DOHH2 (cell line): ENCODE results near the gene WHRN.

ENCODE experiments used
- H3F3A ChIP-seq: fragments of 200-600 bp; sonication (generic), shearing (Covaris generic); 2 replicates; pipeline ENCODE4 v1.6.0; 2016; ENCODE audit warnings: antibody characterized with exemption, mild to moderate bottlenecking; ENCODE audit not compliant: control insufficient read depth, insufficient read depth
- H3K27ac ChIP-seq: fragments of 200-600 bp; sonication (generic); 2 replicates; pipeline ENCODE4 v1.5.1; 2014; ENCODE audit warnings: low read depth, mild to moderate bottlenecking, low read length, moderate library complexity
- H3K27me3 ChIP-seq: fragments of 200-600 bp; sonication (generic); 2 replicates; pipeline ENCODE4 v1.6.1; 2014; ENCODE audit warnings: mild to moderate bottlenecking, low read length, mixed read lengths; ENCODE audit not compliant: control insufficient read depth
- H3K36me3 ChIP-seq: fragments of 200-600 bp; sonication (generic); 2 replicates; pipeline ENCODE4 v1.6.1; 2014; ENCODE audit warnings: mild to moderate bottlenecking, low read length, moderate library complexity, mixed read lengths; ENCODE audit not compliant: control insufficient read depth
- H3K4me1 ChIP-seq: fragments of 200-600 bp; sonication (generic); 2 replicates; pipeline ENCODE4 v1.6.1; 2014; ENCODE audit warnings: mild to moderate bottlenecking, low read length, mixed read lengths; ENCODE audit not compliant: control insufficient read depth
- H3K4me2 ChIP-seq: fragments of 200-600 bp; sonication (generic); 2 replicates; pipeline ENCODE4 v1.6.0; 2014; ENCODE audit warnings: mild to moderate bottlenecking, low read length, moderate library complexity
- H3K4me3 ChIP-seq: fragments of 200-600 bp; sonication (generic); 2 replicates; pipeline ENCODE4 v1.5.1; 2014; ENCODE audit warnings: mild to moderate bottlenecking, low read length, mixed read lengths
- H3K79me2 ChIP-seq: fragments of 200-600 bp; sonication (generic); 2 replicates; pipeline ENCODE4 v1.6.1; 2014; ENCODE audit warnings: mild to moderate bottlenecking, low read length, mixed read lengths; ENCODE audit not compliant: control insufficient read depth
- H3K9me2 ChIP-seq: fragments of 200-600 bp; sonication (generic); replicated peaks from 2 replicates; pipeline ENCODE4 v1.6.1; 2014; ENCODE audit warnings: mild to moderate bottlenecking, low read length, mixed read lengths; ENCODE audit not compliant: control insufficient read depth
- H3K9me3 ChIP-seq: fragments of 200-600 bp; sonication (generic); 2 replicates; pipeline ENCODE4 v1.6.1; 2014; ENCODE audit warnings: antibody characterized with exemption, low read length, mixed read lengths; ENCODE audit not compliant: control insufficient read depth, insufficient read depth
- H4K20me1 ChIP-seq: fragments of 200-600 bp; sonication (generic); 2 replicates; pipeline ENCODE4 v1.6.0; 2014; ENCODE audit warnings: low read depth, mild to moderate bottlenecking, antibody characterized with exemption, low read length, moderate library complexity; ENCODE audit not compliant: control insufficient read depth, insufficient read depth
- CTCF ChIP-seq: fragments of 200-600 bp; sonication (generic); IDR thresholded peaks from one replicate; pipeline ENCODE4 v1.5.1; 2014; ENCODE audit warnings: antibody characterized with exemption, mild to moderate bottlenecking, low read depth, low read length; ENCODE audit not compliant: poor library complexity, severe bottlenecking
- EZH2phosphoT487 ChIP-seq: fragments of 200-600 bp; sonication (generic); IDR thresholded peaks from 2 replicates; pipeline ENCODE4 v1.6.1; 2017; ENCODE audit warnings: borderline replicate concordance, mild to moderate bottlenecking, antibody characterized with exemption, low read length, moderate library complexity, mixed read lengths

Gene WHRN

GRCh38 chr9:114401344-114401743 is 103.9 kb downstream of the WHRN start:
- no peaks in the 10 kb centered on the region for H3K27me3 ChIP-seq
- H3K9me2 ChIP-seq = no peaks in the 10 kb centered on the region
- TF ChIP-seq CTCF (no peak), EZH2phosphoT487 (no peak)

DNA sequence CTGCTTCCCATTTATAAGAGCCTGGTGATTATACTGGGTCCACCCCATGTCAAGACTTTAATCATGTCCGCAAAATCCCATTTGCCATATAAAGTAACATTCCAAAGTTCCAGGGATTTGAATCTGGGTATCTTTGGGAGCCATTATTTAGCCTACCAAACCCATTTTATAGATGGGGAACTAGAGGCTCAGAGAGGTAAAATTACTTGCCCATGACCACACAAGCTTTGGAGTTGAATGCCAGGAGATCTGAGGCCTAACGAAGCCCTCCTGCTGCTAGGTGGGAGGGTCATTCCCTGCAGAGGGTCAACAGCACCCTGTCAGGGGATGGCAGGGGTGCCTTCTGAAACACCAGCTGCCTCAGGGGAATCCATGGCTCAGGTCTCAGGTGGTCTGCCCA is 104.5 kb downstream of the WHRN start:
- no peaks in the 10 kb centered on the region for H4K20me1 ChIP-seq
- H3K27ac ChIP-seq = no peak overlapping the region
- H3K79me2 ChIP-seq = peaks cover 18% of the 10 kb centered on the region
- no peaks in the 10 kb centered on the region for H3K27me3 ChIP-seq
- H3F3A ChIP-seq = no peaks in the 10 kb centered on the region; the same call in 1 of the 2 replicates
- no peak overlapping the region for H3K4me2 ChIP-seq
- no peaks in the 10 kb centered on the region for H3K9me3 ChIP-seq
- H3K4me1 ChIP-seq = peaks cover 26% of the 10 kb centered on the region
- TF ChIP-seq EZH2phosphoT487 = no peak
- TF ChIP-seq CTCF = no peak
- H3K9me2 ChIP-seq = no peaks in the 10 kb centered on the region
- peaks cover 9% of the 10 kb centered on the region for H3K36me3 ChIP-seq
- H3K4me3 ChIP-seq = no peak overlapping the region

More at GRCh38 chr9:114401344-114401743, 103.9 kb downstream of the WHRN start:
- Histone ChIP-seq H3K4me1 (peaks cover 22% of the 10 kb centered on the region), H4K20me1 (no peaks in the 10 kb centered on the region), H3K79me2 (peaks cover 12% of the 10 kb centered on the region), H3K4me2 (no peak overlapping the region), H3K36me3 (peaks cover 3% of the 10 kb centered on the region), H3K4me3 (no peak overlapping the region), H3K27ac (no peak overlapping the region), H3K9me3 (no peaks in the 10 kb centered on the region), H3F3A (no peaks in the 10 kb centered on the region; the same call in 1 of the 2 replicates)

GRCh38 chr9:114400219-114400618 is 105.1 kb downstream of the WHRN start:
- Histone ChIP-seq H4K20me1 (no peaks in the 10 kb centered on the region), H3K79me2 (peaks cover 24% of the 10 kb centered on the region), H3K4me1 (peaks cover 26% of the 10 kb centered on the region), H3K27ac (no peak overlapping the region), H3K4me3 (no peak overlapping the region), H3K9me2 (no peaks in the 10 kb centered on the region), H3K36me3 (peaks cover 13% of the 10 kb centered on the region), H3K27me3 (no peaks in the 10 kb centered on the region), H3K9me3 (no peaks in the 10 kb centered on the region), H3K4me2 (no peak overlapping the region), H3F3A (no peaks in the 10 kb centered on the region; the same call in 1 of the 2 replicates)
- TF ChIP-seq CTCF (no peak), EZH2phosphoT487 (no peak)

DNA sequence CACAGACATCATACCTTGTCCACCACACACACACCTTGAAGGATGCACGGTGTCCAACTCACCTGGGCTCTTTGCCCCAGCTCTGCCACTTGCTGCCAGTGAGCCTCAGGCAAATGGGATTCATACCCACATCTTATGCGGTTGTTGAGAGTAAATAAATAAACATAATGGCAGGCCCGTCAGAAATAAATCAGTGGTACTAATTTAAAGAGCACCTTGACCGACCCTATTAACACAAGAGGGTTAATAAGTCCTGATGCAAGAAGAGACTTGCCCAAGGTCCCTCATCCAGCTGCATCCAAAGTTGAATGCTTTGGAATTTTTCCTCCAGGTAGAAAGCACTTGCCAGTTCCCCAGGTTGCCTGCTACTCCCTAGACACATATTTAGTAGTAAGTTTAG is 105.9 kb downstream of the WHRN start:
- Histone ChIP-seq H3K9me2 (no peaks in the 10 kb centered on the region), H4K20me1 (no peaks in the 10 kb centered on the region), H3K27ac (no peak overlapping the region), H3K27me3 (no peaks in the 10 kb centered on the region), H3K36me3 (peaks cover 20% of the 10 kb centered on the region), H3F3A (peaks cover 2% of the 10 kb centered on the region), H3K4me1 (peaks cover 34% of the 10 kb centered on the region), H3K9me3 (no peaks in the 10 kb centered on the region), H3K4me3 (no peak overlapping the region), H3K4me2 (no peak overlapping the region), H3K79me2 (peaks cover 32% of the 10 kb centered on the region)
- TF ChIP-seq EZH2phosphoT487 = no peak
- TF ChIP-seq CTCF = no peak
